Activated CD8-positive, alpha-beta memory T cell treated with anti-CD3 and anti-CD28 coated beads for 1 hour (primary cell): Measurements from ENCODE around the gene OR2AJ1.

Source experiments
- DNase-seq, 2 donors: peaks; one replicate each; pipeline ENCODE4 v3.0.0-alpha.2; 2020; ENCODE audit warnings: low read depth in 1 of 2; ENCODE audit errors: extremely low read depth in 1 of 2

Gene OR2AJ1

DNA sequence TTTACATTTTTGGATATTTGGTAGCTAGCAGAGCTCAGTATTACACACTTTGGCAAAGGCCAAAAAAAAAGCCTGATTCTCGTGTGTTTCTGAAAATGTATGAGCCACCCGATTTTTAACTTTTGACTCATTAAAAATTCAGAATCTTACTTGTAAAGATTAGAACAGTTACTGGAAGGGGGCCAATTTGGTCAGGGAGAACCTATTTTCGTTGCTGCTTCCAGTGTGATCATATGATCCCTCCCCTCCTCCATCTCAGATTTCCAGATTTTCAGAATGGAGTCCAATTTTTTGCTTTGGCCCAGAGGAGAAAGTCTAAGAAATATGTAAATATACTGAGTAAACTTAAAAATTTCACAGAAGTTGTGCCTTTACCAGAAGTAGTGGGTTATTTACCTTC is 37.1 kb downstream of the OR2AJ1 start:
- no peak for DNase-seq

- no peak for DNase-seq
These were observed 38.4 kb downstream of the OR2AJ1 start for GRCh38 chr1:247962911-247963588.

GRCh38 chr1:247964933-247965332 is 40.2 kb downstream of the OR2AJ1 start, which contains the start of gene OR2AK2:
OR2AK2 (plus strand) TSS chr1:247965233; CDS start chr1:247965377, 144 bp downstream.
- DNase-seq: no peak

- DNase-seq: no peak
These were observed 42.0 kb downstream of the OR2AJ1 start for GRCh38 chr1:247966532-247967204.
